CD4-positive, CD25-positive, alpha-beta regulatory T cell (primary cell): ENCODE results near the gene BPI. TPM values are rescaled to one million over a fixed set of nuclear protein-coding genes. Genes with fewer than 3 reads are reported as not detected.

Experiments
- ATAC-seq, 2 donors: fragments of 150-1000 bp; cut with Tn5 transposase; one replicate each; pipeline ENCODE4 v1.10.0; 2021; ENCODE audit warnings: low read depth in 2 of 2, moderate number of reproducible peaks in 2 of 2, moderate library complexity in 1 of 2
- DNase-seq, 3 donors: peaks; one replicate each; pipeline versions ENCODE4 v3.0.0 to v3.0.0-alpha.2; 2012 to 2022; ENCODE audit warnings: mixed read lengths in 1 of 3
- H3K27ac ChIP-seq: one replicate; pipeline ENCODE4 v1.7.0; 2013; ENCODE audit warnings: mild to moderate bottlenecking, low read length; ENCODE audit not compliant: insufficient read depth, poor library complexity, severe bottlenecking
- H3K27me3 ChIP-seq: one replicate; pipeline ENCODE4 v1.7.0; 2013; ENCODE audit warnings: low read length; ENCODE audit not compliant: control insufficient read depth, insufficient read depth
- H3K36me3 ChIP-seq: one replicate; pipeline ENCODE4 v1.7.0; 2013; ENCODE audit warnings: mild to moderate bottlenecking, low read length, moderate library complexity; ENCODE audit not compliant: control insufficient read depth, insufficient read depth
- H3K4me1 ChIP-seq: 2 replicates; pipeline ENCODE4 v1.7.0; 2013; ENCODE audit warnings: mild to moderate bottlenecking, low read length; ENCODE audit not compliant: insufficient read depth, control insufficient read depth, poor library complexity, severe bottlenecking
- H3K4me3 ChIP-seq: one replicate; pipeline ENCODE4 v1.7.0; 2013; ENCODE audit warnings: low read depth, mild to moderate bottlenecking, low read length, moderate library complexity
- H3K9me3 ChIP-seq, 2 experiments: 1 replicate in 1 of 2; 2 replicates in 1 of 2; pipeline ENCODE4 v1.7.0; 2013; ENCODE audit warnings: low read length in 2 of 2, mild to moderate bottlenecking in 1 of 2, moderate library complexity in 1 of 2; ENCODE audit not compliant: control insufficient read depth in 2 of 2
- H3K27ac Mint-ChIP-seq, 3 donors: one replicate each; pipeline ENCODE4 v1.8.0; 2020 to 2022; ENCODE audit warnings: mild to moderate bottlenecking in 3 of 3, mixed read lengths in 3 of 3, moderate library complexity in 2 of 3
- H3K27me3 Mint-ChIP-seq: one replicate; pipeline ENCODE4 v1.8.0; 2022; ENCODE audit warnings: mild to moderate bottlenecking, mixed read lengths
- H3K36me3 Mint-ChIP-seq: one replicate; pipeline ENCODE4 v1.8.0; 2020; ENCODE audit warnings: mixed read lengths
- H3K4me1 Mint-ChIP-seq, 4 donors: one replicate each; pipeline ENCODE4 v1.8.0; 2020 to 2022; ENCODE audit warnings: mixed read lengths in 4 of 4, mild to moderate bottlenecking in 1 of 4
- H3K4me3 Mint-ChIP-seq, 4 donors: one replicate each; pipeline ENCODE4 v1.8.0; 2020 to 2022; ENCODE audit warnings: mild to moderate bottlenecking in 4 of 4, mixed read lengths in 4 of 4, moderate library complexity in 3 of 4
- H3K9me3 Mint-ChIP-seq, 7 donors: one replicate each; pipeline ENCODE4 v1.8.0; 2020 to 2022; ENCODE audit warnings: mixed read lengths in 7 of 7, mild to moderate bottlenecking in 3 of 7, moderate library complexity in 2 of 7
- polyA plus RNA-seq, 4 donors: library from polyadenylated mRNA; unstranded; fragments of 300-500 nt; fragmentation: Illumina TruSeq; gene quantifications; one replicate each; pipeline ENCODE4 v1.2.3, GENCODE V29; 2021
- total RNA-seq: library from RNA; stranded (reverse); gene quantifications from one replicate; pipeline ENCODE4 v1.2.3, GENCODE V29; 2022

BPI gene
- total and polyA plus RNA-seq, 5 donors from 2014 or later, result not detected

DNA sequence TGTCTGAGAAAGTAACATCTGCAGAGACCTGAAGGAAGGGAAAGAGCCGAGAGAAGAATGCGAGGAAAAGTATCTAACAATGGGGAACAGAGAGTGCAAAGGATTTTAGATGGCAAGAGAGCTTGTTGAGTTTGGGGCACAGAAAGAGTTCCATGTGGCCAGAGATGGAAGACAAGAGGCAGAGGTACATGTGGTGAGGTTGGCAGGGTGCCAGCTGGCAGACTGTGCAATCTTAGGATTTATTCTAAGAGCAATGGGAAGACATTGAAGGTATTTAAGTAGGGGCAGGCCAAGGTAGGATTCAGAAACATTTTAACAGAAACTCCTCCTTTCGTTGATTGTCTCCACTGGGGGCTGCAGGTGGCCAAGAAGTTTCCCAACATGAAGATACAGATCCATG, 21.9 kb downstream of the BPI start:
- H3K36me3 Mint-ChIP-seq, result no peaks in the 10 kb centered on the region
- H3K9me3 Mint-ChIP-seq, result peaks cover 0 to 3% (median 0%) of the 10 kb centered on the region in 7 donors
- Histone ChIP-seq H3K27ac (no peak overlapping the region), H3K9me3 (no peaks in the 10 kb centered on the region), H3K36me3 (no peaks in the 10 kb centered on the region), H3K4me1 (no peaks in the 10 kb centered on the region), H3K4me3 (no peak overlapping the region), H3K27me3 (peaks cover 2% of the 10 kb centered on the region)
- H3K27me3 Mint-ChIP-seq, result peaks cover 21% of the 10 kb centered on the region
- ATAC-seq (no peak), DNase-seq (no peak)
- peak overlapping the region in 1 of 3 donors; percentile 10 for H3K27ac Mint-ChIP-seq
- H3K4me3 Mint-ChIP-seq, result no peak overlapping the region
- peaks cover 0 to 2% (median 0%) of the 10 kb centered on the region in 4 donors for H3K4me1 Mint-ChIP-seq

DNA sequence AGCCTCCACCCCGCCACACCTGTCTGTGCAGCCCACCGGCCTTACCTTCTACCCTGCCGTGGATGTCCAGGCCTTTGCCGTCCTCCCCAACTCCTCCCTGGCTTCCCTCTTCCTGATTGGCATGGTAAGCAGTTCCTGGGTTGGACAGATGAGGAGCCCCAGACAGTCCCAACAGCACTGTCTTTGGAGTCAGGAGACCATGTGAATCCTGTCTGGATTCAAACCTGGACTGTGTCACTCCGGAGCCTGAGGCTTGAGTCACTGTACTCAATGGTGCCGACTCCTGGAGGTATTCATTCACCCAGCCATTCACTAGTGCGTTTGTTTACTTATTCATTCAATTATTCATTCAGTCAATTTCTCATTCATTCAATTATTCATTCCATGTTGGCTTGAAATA, 22.4 kb downstream of the BPI start:
- Mint-ChIP-seq H3K4me1 (peaks cover 0 to 2% (median 0%) of the 10 kb centered on the region in 4 donors), H3K4me3 (no peak overlapping the region), H3K27ac (peak overlapping the region in 1 of 3 donors; percentile 10), H3K36me3 (no peaks in the 10 kb centered on the region), H3K27me3 (peaks cover 21% of the 10 kb centered on the region), H3K9me3 (peaks cover 0 to 3% (median 0%) of the 10 kb centered on the region in 7 donors)
- ATAC-seq (no peak), DNase-seq (no peak)
- Histone ChIP-seq H3K9me3 (no peaks in the 10 kb centered on the region), H3K4me1 (no peaks in the 10 kb centered on the region), H3K27me3 (peaks cover 2% of the 10 kb centered on the region), H3K27ac (no peak overlapping the region), H3K4me3 (no peak overlapping the region), H3K36me3 (no peaks in the 10 kb centered on the region)

DNA sequence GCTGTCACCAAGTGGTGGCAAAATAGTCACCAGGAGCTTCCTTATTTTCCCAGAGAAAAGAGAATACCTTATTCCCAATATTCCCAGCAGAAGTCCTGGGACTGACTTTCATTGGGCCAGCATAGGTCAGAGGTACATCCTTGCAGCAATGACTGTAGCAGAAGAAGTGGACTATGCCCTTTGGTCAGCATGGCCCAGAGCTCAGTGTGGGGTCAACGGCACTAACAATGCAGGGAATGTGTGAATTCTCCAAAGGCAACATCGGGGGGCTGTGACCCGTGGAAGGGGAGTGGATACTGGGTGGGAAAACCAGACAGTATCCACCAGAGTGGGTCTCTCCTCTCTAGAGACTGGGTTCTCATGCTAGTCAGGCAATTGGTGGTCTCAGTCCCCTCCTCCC, 26.7 kb downstream of the BPI start:
- peaks cover 0 to 2% (median 0%) of the 10 kb centered on the region in 7 donors for H3K9me3 Mint-ChIP-seq
- H3K4me3 Mint-ChIP-seq, result no peak overlapping the region
- no peak overlapping the region for H3K4me3 ChIP-seq
- H3K36me3 Mint-ChIP-seq, result no peaks in the 10 kb centered on the region
- no peak overlapping the region for H3K27ac Mint-ChIP-seq
- no peaks in the 10 kb centered on the region for H3K4me1 ChIP-seq
- no peak for DNase-seq
- H3K9me3 ChIP-seq, result no peaks in the 10 kb centered on the region
- ATAC-seq, result no peak
- no peaks in the 10 kb centered on the region for H3K4me1 Mint-ChIP-seq
- H3K27me3 ChIP-seq, result no peaks in the 10 kb centered on the region
- peaks cover 5% of the 10 kb centered on the region for H3K27me3 Mint-ChIP-seq
- H3K27ac ChIP-seq, result no peak overlapping the region
- H3K36me3 ChIP-seq, result no peaks in the 10 kb centered on the region

DNA sequence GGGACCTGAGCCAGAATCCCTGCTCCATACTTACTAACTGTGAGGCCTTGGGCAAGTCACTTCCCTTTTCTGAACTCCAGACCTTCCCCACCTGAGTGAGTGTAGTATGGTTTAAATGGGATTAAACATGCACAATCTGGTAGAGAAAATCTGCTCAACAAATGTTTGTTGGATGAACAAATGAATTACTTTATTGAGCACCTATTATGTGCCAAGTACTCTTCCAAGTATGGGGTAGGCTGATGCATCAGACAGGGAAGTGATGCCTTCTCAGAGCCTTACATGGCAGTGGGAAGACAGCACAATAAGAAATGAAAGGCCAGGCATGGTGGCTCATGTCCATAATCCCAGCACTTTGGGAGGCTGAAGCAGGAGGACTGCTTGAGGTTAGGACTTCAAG, 27.3 kb downstream of the BPI start:
- no peaks in the 10 kb centered on the region for H3K9me3 ChIP-seq
- no peaks in the 10 kb centered on the region for H3K27me3 ChIP-seq
- ATAC-seq, result no peak
- Mint-ChIP-seq H3K27ac (no peak overlapping the region), H3K36me3 (no peaks in the 10 kb centered on the region), H3K4me1 (no peaks in the 10 kb centered on the region), H3K9me3 (peaks cover 0 to 2% (median 0%) of the 10 kb centered on the region in 7 donors), H3K27me3 (peaks cover 3% of the 10 kb centered on the region), H3K4me3 (no peak overlapping the region)
- no peaks in the 10 kb centered on the region for H3K4me1 ChIP-seq
- H3K4me3 ChIP-seq, result no peak overlapping the region
- DNase-seq, result no peak
- H3K27ac ChIP-seq, result no peak overlapping the region
- no peaks in the 10 kb centered on the region for H3K36me3 ChIP-seq

DNA sequence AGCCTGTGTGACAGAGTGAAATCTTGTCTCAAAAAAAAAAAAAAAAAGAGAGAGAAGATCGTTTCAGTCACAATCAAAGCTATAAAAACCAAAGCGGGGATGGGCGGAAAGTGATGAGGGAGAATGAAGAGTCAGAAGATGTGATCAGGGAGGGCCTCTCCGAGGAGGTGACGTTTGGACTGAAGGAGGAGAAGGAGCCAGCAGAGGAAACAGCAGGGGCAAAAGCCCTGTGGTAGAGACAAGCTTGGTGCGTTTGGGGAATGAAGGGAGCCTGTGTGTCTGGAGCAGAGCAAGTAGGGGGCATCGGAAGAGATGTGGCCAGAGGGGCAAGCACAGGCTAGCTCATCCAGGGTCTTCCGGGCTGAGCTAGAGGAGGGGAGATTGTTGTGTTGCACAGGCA, 27.9 kb downstream of the BPI start:
- H3K27me3 Mint-ChIP-seq, result peaks cover 6% of the 10 kb centered on the region
- no peak overlapping the region for H3K4me3 ChIP-seq
- H3K4me1 ChIP-seq, result no peaks in the 10 kb centered on the region
- H3K36me3 Mint-ChIP-seq, result no peaks in the 10 kb centered on the region
- H3K36me3 ChIP-seq, result no peaks in the 10 kb centered on the region
- ATAC-seq (no peak), DNase-seq (no peak)
- H3K27me3 ChIP-seq, result no peaks in the 10 kb centered on the region
- H3K4me3 Mint-ChIP-seq, result no peak overlapping the region
- no peaks in the 10 kb centered on the region for H3K4me1 Mint-ChIP-seq
- peaks cover 0 to 2% (median 0%) of the 10 kb centered on the region in 7 donors for H3K9me3 Mint-ChIP-seq
- no peaks in the 10 kb centered on the region for H3K9me3 ChIP-seq
- H3K27ac Mint-ChIP-seq, result no peak overlapping the region
- H3K27ac ChIP-seq, result no peak overlapping the region

DNA sequence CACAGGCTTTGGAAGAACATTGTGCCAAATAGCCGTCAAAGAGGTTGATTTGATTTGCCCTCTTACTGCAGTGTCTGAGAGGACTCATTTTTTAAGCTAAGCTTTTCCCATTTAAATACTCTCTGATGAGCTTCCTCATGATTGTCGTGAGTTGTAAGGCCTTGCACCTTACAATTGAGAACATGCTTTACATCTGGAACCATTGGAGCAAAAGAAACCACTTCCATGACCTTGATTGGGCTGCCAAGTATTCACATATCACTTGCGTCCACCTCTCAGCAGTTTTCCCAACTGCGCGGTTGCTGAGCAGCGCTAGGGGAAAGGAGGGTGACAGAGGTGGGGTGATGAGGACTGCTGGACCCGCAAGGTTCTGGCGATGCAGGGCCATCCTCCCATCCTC, 30.1 kb downstream of the BPI start:
- ATAC-seq (no peak), DNase-seq (no peak)
- Histone ChIP-seq H3K36me3 (no peaks in the 10 kb centered on the region), H3K4me1 (no peaks in the 10 kb centered on the region), H3K9me3 (peaks cover 5 to 14% of the 10 kb centered on the region in 2 experiments), H3K27me3 (no peaks in the 10 kb centered on the region), H3K27ac (no peak overlapping the region), H3K4me3 (no peak overlapping the region)
- Mint-ChIP-seq H3K4me3 (no peak overlapping the region), H3K4me1 (no peaks in the 10 kb centered on the region), H3K27ac (no peak overlapping the region), H3K36me3 (peaks cover 4% of the 10 kb centered on the region), H3K27me3 (peaks cover 15% of the 10 kb centered on the region), H3K9me3 (peaks cover 0 to 7% (median 4%) of the 10 kb centered on the region in 7 donors)

DNA sequence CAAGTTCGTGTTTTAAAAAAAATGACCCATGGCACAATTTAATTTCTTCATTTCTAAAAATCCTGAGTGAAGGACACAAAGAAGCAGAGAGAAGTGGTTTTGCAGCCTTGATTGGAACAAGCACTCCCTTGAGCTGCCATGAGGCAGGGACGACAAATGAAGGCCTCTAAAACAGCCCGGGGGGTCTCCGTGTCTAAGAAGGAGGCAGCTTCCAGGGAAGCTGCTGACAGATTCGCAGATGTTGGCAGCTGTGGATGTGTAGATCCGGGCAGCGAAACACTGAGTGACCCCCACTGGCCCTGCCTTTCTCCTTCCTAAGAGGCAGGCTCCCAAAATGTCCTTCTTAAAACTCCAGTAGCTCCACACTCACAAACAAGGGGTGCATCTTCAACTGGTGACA, 32.8 kb downstream of the BPI start:
- ATAC-seq, result no peak

DNA sequence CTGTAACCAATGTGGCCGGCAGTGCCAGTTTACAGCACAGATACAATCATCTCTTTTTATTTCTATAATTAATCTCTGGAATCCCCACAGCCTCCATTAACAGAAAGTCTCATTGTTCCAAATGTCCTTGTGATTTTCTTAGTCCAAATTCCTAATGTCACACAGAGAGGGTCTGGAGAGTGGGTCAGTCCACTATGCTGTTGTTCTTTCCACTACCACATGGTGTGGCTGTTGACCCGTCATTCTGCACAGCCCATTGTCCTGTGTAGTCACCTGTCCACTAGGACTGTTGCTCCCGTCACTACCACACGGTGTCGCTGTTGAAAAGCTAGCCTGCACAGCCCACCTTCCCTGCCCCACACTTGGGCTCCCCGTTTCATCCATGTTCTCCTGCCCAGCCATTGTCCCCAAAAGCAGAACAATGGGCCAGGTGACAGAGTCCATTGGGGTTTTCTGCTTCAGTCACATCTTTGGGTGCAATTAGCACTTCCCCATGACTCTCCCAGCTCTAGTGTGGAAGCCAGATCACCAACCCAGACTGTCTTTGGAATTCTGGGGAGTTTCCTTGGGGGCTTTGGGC, 33.7 kb downstream of the BPI start:
- Mint-ChIP-seq H3K4me1 (no peaks in the 10 kb centered on the region), H3K36me3 (peaks cover 4% of the 10 kb centered on the region), H3K27ac (no peak overlapping the region), H3K9me3 (peaks cover 0 to 7% (median 2%) of the 10 kb centered on the region in 7 donors), H3K27me3 (peaks cover 20% of the 10 kb centered on the region), H3K4me3 (peak overlapping the region in 1 of 4 donors; percentile 51)
- no peak overlapping the region for H3K4me3 ChIP-seq
- peaks cover 5 to 14% of the 10 kb centered on the region in 2 experiments for H3K9me3 ChIP-seq
- H3K27me3 ChIP-seq, result no peaks in the 10 kb centered on the region
- H3K4me1 ChIP-seq, result no peaks in the 10 kb centered on the region
- no peak overlapping the region for H3K27ac ChIP-seq
- no peaks in the 10 kb centered on the region for H3K36me3 ChIP-seq
- ATAC-seq (no peak), DNase-seq (no peak)

More for the DNA sequence above, 32.8 kb downstream of the BPI start:
- no peak for DNase-seq
- Mint-ChIP-seq H3K27me3 (peaks cover 20% of the 10 kb centered on the region), H3K4me3 (no peak overlapping the region), H3K4me1 (no peaks in the 10 kb centered on the region), H3K9me3 (peaks cover 0 to 7% (median 4%) of the 10 kb centered on the region in 7 donors), H3K27ac (no peak overlapping the region), H3K36me3 (peaks cover 4% of the 10 kb centered on the region)
- no peaks in the 10 kb centered on the region for H3K36me3 ChIP-seq
- no peak overlapping the region for H3K27ac ChIP-seq
- no peak overlapping the region for H3K4me3 ChIP-seq
- no peaks in the 10 kb centered on the region for H3K4me1 ChIP-seq
- H3K9me3 ChIP-seq, result peaks cover 5 to 14% of the 10 kb centered on the region in 2 experiments
- H3K27me3 ChIP-seq, result no peaks in the 10 kb centered on the region
